Endothelial cell of umbilical vein (primary cell): ENCODE data around the gene FILIP1L. TPM values are rescaled to one million over a fixed set of nuclear protein-coding genes. Genes with fewer than 3 reads are reported as not detected.

Source experiments
- BruUV-seq: library from RNA; stranded (reverse); fragments of 400-500 nt; replicated peaks from 2 replicates; lab custom pipeline; 2021; lab: Mats Ljungman, UMichigan
- CTCF ChIA-PET: fragments of 300-600, 350-600 bp; sonication (Branson Sonifier 250); formaldehyde crosslinking; loops from one replicate; lab custom pipeline; 2021; ENCODE audit warnings: antibody characterized with exemption, inconsistent platforms; lab: Charles Lee
- POLR2A ChIA-PET: fragments of 300-600, 350-600 bp; sonication (Branson Sonifier 250); formaldehyde crosslinking; loops from one replicate; lab custom pipeline; 2021; ENCODE audit warnings: antibody characterized with exemption, inconsistent platforms; lab: Charles Lee
- DNase-seq: peaks from one replicate; pipeline ENCODE4 v3.0.0-alpha.2; 2011; ENCODE audit warnings: low read depth, low spot score
- FAIRE-seq: peaks from 2 replicates; lab custom pipeline; 2011; peaks lifted over from hg19 to GRCh38; lab: Jason Lieb, UNC
- H2AFZ ChIP-seq: 2 replicates; pipeline ENCODE4 v1.6.0; 2012; ENCODE audit warnings: low read depth, low read length, control low read depth, inconsistent platforms
- H3K27ac ChIP-seq: 2 replicates; pipeline ENCODE4 v1.5.1; 2011; ENCODE audit warnings: low read depth, mild to moderate bottlenecking, control low read depth, low read length, moderate library complexity; ENCODE audit not compliant: insufficient read depth
- H3K27me3 ChIP-seq, 2 experiments: 2 replicates each; pipeline versions ENCODE4 v1.6.0 to v1.6.1; 2011; ENCODE audit warnings: low read length in 2 of 2, mixed read lengths in 1 of 2; ENCODE audit not compliant: control insufficient read depth in 2 of 2, insufficient read depth in 2 of 2
- H3K36me3 ChIP-seq, 2 experiments: 2 replicates in 1 of 2; 3 replicates in 1 of 2; pipeline ENCODE4 v1.5.1; 2011; ENCODE audit warnings: low read length in 2 of 2, mild to moderate bottlenecking in 1 of 2, moderate library complexity in 1 of 2; ENCODE audit not compliant: control insufficient read depth in 2 of 2, insufficient read depth in 2 of 2; ENCODE audit errors: extremely low read depth in 1 of 2
- H3K4me1 ChIP-seq: 3 replicates; pipeline ENCODE4 v1.5.1; 2011; ENCODE audit warnings: mild to moderate bottlenecking, low read length; ENCODE audit not compliant: control insufficient read depth, insufficient read depth; ENCODE audit errors: extremely low read depth
- H3K4me2 ChIP-seq: 2 replicates; pipeline ENCODE4 v1.6.1; 2011; ENCODE audit warnings: low read length, control low read depth, mixed read lengths; ENCODE audit not compliant: insufficient read depth
- H3K4me3 ChIP-seq, 3 experiments: fragments of 200-600 bp in 1 of 3; sonication (generic), shearing (Covaris generic) in 1 of 3; replicated peaks in 1 of 3; 2 replicates each; pipeline ENCODE4 v1.5.1; 2011 to 2016; ENCODE audit warnings: control low read depth in 3 of 3, low read length in 3 of 3, mild to moderate bottlenecking in 2 of 3, inconsistent platforms in 1 of 3, low read depth in 1 of 3, moderate library complexity in 1 of 3; ENCODE audit not compliant: insufficient read depth in 1 of 3
- H3K79me2 ChIP-seq: 2 replicates; pipeline ENCODE4 v1.6.0; 2012; ENCODE audit warnings: low read length, inconsistent platforms; ENCODE audit not compliant: control insufficient read depth, insufficient read depth
- H3K9ac ChIP-seq: replicated peaks from 2 replicates; pipeline ENCODE3; 2011; ENCODE audit warnings: low read length, control low read depth; ENCODE audit not compliant: insufficient read depth; ENCODE audit errors: extremely low read depth
- H3K9me1 ChIP-seq: replicated peaks from 3 replicates; pipeline ENCODE4 v1.6.0; 2011; ENCODE audit warnings: mild to moderate bottlenecking, low read length; ENCODE audit not compliant: control insufficient read depth, insufficient read depth; ENCODE audit errors: extremely low read depth
- H3K9me3 ChIP-seq: replicated peaks from 2 replicates; pipeline ENCODE4 v1.5.1; 2012; ENCODE audit warnings: low read length, inconsistent platforms; ENCODE audit not compliant: control insufficient read depth, insufficient read depth
- H4K20me1 ChIP-seq: replicated peaks from 2 replicates; pipeline ENCODE3; 2011; ENCODE audit warnings: mild to moderate bottlenecking, low read length; ENCODE audit not compliant: control insufficient read depth, insufficient read depth; ENCODE audit errors: extremely low read depth
- EZH2 ChIP-seq: IDR thresholded peaks from 2 replicates; pipeline ENCODE4 v1.6.1; 2012; ENCODE audit warnings: borderline replicate concordance, low read depth, mild to moderate bottlenecking, moderate library complexity, low read length, inconsistent platforms; ENCODE audit not compliant: severe bottlenecking
- FOS ChIP-seq: IDR thresholded peaks from 2 replicates; pipeline ENCODE4 v1.6.1; 2011; ENCODE audit warnings: mild to moderate bottlenecking, low read length, moderate library complexity, borderline replicate concordance; ENCODE audit not compliant: insufficient read depth
- GATA2 ChIP-seq: IDR thresholded peaks from 2 replicates; pipeline ENCODE4 v1.7.0; 2011; ENCODE audit warnings: low read depth, mild to moderate bottlenecking, moderate library complexity, mixed read lengths, low read length; ENCODE audit not compliant: insufficient read length, insufficient read depth
- JUN ChIP-seq: IDR thresholded peaks from 2 replicates; pipeline ENCODE4 v1.6.1; 2011; ENCODE audit warnings: borderline replicate concordance, low read depth; ENCODE audit not compliant: insufficient read length, insufficient read depth
- MYC ChIP-seq: IDR thresholded peaks from one replicate; pipeline ENCODE4 v1.6.1; 2011; ENCODE audit warnings: mild to moderate bottlenecking, low read depth, low read length
- POLR2A ChIP-seq: IDR thresholded peaks from 2 replicates; pipeline ENCODE4 v1.6.1; 2012; ENCODE audit warnings: low read depth, mild to moderate bottlenecking, control low read depth, low read length
- POLR2AphosphoS5 ChIP-seq: IDR thresholded peaks from 2 replicates; pipeline ENCODE4 v1.6.1; 2012; ENCODE audit warnings: low read depth, mild to moderate bottlenecking, control low read depth, low read length, moderate library complexity; ENCODE audit not compliant: insufficient read depth
- dilution Hi-C: fragments of 300-500 bp; cut with MboI; formaldehyde crosslinking; loops from one replicate; pipeline ENCODE4 v1.15.0; 2019; ENCODE audit warnings: low sequenced_read_pairs; ENCODE audit not compliant: extremely low pct_ligation_motif_present
- intact Hi-C: fragments of 100-400 bp; cut with micrococcal nuclease; formaldehyde crosslinking; loops from one replicate; pipeline ENCODE4 v1.10.0; 2022
- polyA plus RNA-seq, 4 experiments: library from polyadenylated mRNA; depleted of rRNA in 3 of 4; stranded (reverse) in 3 of 4; unstranded in 1 of 4; fragments of >200 nt; gene quantifications; 2 replicates each; pipeline versions ENCODE4 v1.2.1 to v1.2.3, GENCODE V29; 2011 to 2012; ENCODE audit warnings: missing spikeins in 1 of 4
- total RNA-seq: library from RNA; stranded (reverse); gene quantifications from 2 replicates; pipeline ENCODE4 v1.2.3, GENCODE V29; 2021
- TF ChIP-seq, protein P1 (sequence below), 2 donors: IDR thresholded peaks; 1 replicate in 1 of 2; 2 replicates in 1 of 2; pipeline ENCODE4 v1.5.1; 2011; ENCODE audit warnings: low read length in 2 of 2, mild to moderate bottlenecking in 2 of 2, moderate library complexity in 2 of 2, control low read depth in 1 of 2, inconsistent platforms in 1 of 2, low read depth in 1 of 2; ENCODE audit not compliant: insufficient read depth in 1 of 2; ENCODE audit errors: extremely low read depth in 1 of 2
- TF ChIP-seq, protein P2 (sequence below): IDR thresholded peaks from 2 replicates; pipeline ENCODE4 v1.6.1; 2011; ENCODE audit not compliant: insufficient read depth, insufficient read length

The FILIP1L gene
- total and polyA plus RNA-seq, 2 donors (not counting 3 experiments of a cell fraction or from before 2014, with no cell fraction given) = 26.0 to 29.9 TPM

DNA sequence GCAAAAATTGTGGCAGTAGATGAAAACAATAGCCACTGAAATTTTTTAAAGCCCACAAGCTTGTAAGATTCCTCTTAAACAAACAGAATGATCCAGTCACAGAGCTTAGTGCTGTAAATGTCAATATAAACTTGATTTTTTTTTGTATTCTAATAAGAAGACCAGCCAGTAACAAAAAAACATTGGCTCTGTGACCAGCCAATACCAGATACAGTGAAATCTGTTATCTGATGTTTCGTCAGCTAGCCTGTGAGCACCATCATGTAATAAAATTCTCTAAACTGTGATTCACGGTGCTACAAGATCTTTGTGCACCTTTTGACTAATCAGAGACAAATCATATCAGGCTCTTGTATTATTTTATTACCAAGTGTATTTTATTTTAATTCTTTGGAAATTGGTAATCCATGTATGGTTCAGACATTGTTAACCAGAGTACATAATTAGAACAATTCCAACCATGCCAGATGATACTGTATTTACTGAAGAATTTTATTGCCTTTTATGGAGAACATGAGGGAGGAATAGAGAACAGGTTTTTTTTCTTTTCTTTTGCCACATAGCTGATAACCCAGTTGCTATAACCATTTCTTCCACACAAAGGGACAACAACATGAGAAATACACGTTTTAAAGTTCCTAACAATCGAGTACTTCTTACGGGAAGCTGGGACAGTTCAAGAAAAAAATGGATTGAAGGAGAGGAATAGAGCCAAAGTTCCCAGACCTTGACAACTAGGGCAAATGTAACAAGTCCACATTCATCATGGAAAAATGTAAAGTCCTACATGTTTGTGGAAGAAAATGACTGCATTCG lies 71.9 kb downstream of the FILIP1L start:
- no peaks in the 10 kb centered on the region for H3K27me3 ChIP-seq
- H3K9ac ChIP-seq = peak overlapping the region; percentile 97
- no peaks in the 10 kb centered on the region for H3K36me3 ChIP-seq
- no peaks in the 10 kb centered on the region for H3K9me1 ChIP-seq
- no peaks in the 10 kb centered on the region for H3K9me3 ChIP-seq
- no TSS peak for BruUV-seq
- peak overlapping the region; percentile 68 for H2AFZ ChIP-seq
- H3K4me2 ChIP-seq = peak overlapping the region; percentile 85
- no peaks in the 10 kb centered on the region for H3K79me2 ChIP-seq
- H4K20me1 ChIP-seq = no peaks in the 10 kb centered on the region
- H3K27ac ChIP-seq = peak overlapping the region; percentile 100
- peak overlapping the region in 1 of 3 experiments; percentile 29 for H3K4me3 ChIP-seq
- intact Hi-C loops (loop anchor here (1.0 to 5.0 kb wide), 3 partner anchors 177 to 1070 kb away; partner anchors contain the start of genes LNP1 and TOMM70), dilution Hi-C loops (no loop called here)
- POLR2A ChIA-PET = interaction anchor here (1.0 to 2.7 kb wide), 8 partner anchors 122 to 218 kb away, joined by 3 to 19 read pairs (median 6); partner anchors contain the start of gene TBC1D23
- no peak for TF ChIP-seq MYC
- TF ChIP-seq, protein P1, sequence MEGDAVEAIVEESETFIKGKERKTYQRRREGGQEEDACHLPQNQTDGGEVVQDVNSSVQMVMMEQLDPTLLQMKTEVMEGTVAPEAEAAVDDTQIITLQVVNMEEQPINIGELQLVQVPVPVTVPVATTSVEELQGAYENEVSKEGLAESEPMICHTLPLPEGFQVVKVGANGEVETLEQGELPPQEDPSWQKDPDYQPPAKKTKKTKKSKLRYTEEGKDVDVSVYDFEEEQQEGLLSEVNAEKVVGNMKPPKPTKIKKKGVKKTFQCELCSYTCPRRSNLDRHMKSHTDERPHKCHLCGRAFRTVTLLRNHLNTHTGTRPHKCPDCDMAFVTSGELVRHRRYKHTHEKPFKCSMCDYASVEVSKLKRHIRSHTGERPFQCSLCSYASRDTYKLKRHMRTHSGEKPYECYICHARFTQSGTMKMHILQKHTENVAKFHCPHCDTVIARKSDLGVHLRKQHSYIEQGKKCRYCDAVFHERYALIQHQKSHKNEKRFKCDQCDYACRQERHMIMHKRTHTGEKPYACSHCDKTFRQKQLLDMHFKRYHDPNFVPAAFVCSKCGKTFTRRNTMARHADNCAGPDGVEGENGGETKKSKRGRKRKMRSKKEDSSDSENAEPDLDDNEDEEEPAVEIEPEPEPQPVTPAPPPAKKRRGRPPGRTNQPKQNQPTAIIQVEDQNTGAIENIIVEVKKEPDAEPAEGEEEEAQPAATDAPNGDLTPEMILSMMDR (IDR thresholded peaks at IDR 0.05; ENCODE audit: extremely low read depth in 1 of 2, insufficient read depth in 1 of 2, low read depth in 1 of 2, low read length in 2 of 2) = no peak
- TF ChIP-seq JUN = peak; percentile 11
- TF ChIP-seq, protein P2, sequence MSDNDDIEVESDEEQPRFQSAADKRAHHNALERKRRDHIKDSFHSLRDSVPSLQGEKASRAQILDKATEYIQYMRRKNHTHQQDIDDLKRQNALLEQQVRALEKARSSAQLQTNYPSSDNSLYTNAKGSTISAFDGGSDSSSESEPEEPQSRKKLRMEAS = no peak
- TF ChIP-seq EZH2 = no peak
- TF ChIP-seq POLR2A = no peak
- peak; percentile 43 for TF ChIP-seq FOS
- TF ChIP-seq POLR2AphosphoS5 = no peak
- TF ChIP-seq GATA2 = peak; percentile 82
- peak; percentile 82 for FAIRE-seq
- CTCF ChIA-PET = interaction anchor here (1.2 to 3.3 kb wide), 13 partner anchors 12 to 212 kb away, joined by 3 to 35 read pairs (median 5); no protein-coding TSS in a partner anchor
- peaks cover 53% of the 10 kb centered on the region for H3K4me1 ChIP-seq
- peak; percentile 91 for DNase-seq
